DND-41 (cell line): ENCODE data around the gene SAMD4B.
"Not testable (repeated sequence)": the region's sequence is repeated elsewhere in the genome, so short reads cannot be mapped to it uniquely, and the experiment has no call there.

ENCODE experiments used
- ATAC-seq: fragments of 200-7000 bp; cut with Tn5 transposase; 3 replicates; pipeline ENCODE4 v1.9.1; 2021; ENCODE audit warnings: low read depth; ENCODE audit not compliant: insufficient read depth
- DNase-seq: peaks from one replicate; pipeline ENCODE4 v3.0.0-alpha.2; 2020
- H2AFZ ChIP-seq: 2 replicates; pipeline ENCODE4 v1.6.0; 2012; ENCODE audit warnings: low read depth, low read length
- H3K27ac ChIP-seq: 2 replicates; pipeline ENCODE4 v1.5.1; 2012; ENCODE audit warnings: low read length, inconsistent platforms
- H3K27me3 ChIP-seq: fragments of 200-600 bp; sonication (generic); 2 replicates; pipeline ENCODE4 v1.6.0; 2012; ENCODE audit warnings: low read length, mild to moderate bottlenecking, inconsistent platforms; ENCODE audit not compliant: insufficient read depth, poor library complexity
- H3K36me3 ChIP-seq: 2 replicates; pipeline ENCODE4 v1.5.1; 2012; ENCODE audit warnings: low read length, inconsistent platforms; ENCODE audit not compliant: insufficient read depth
- H3K4me1 ChIP-seq: 2 replicates; pipeline ENCODE4 v1.5.1; 2012; ENCODE audit warnings: mild to moderate bottlenecking, low read length; ENCODE audit not compliant: insufficient read depth
- H3K4me2 ChIP-seq: 2 replicates; pipeline ENCODE4 v1.6.0; 2012; ENCODE audit warnings: mild to moderate bottlenecking, moderate library complexity, low read length, inconsistent platforms; ENCODE audit not compliant: insufficient read depth
- H3K4me3 ChIP-seq, 2 experiments: fragments of 200-600 bp in 1 of 2; shearing (Covaris generic) in 1 of 2; 2 replicates each; pipeline ENCODE4 v1.5.1; 2012 to 2016; ENCODE audit warnings: inconsistent platforms in 2 of 2, low read length in 2 of 2, mild to moderate bottlenecking in 2 of 2, low read depth in 1 of 2, moderate library complexity in 1 of 2
- H3K79me2 ChIP-seq: 2 replicates; pipeline ENCODE4 v1.6.0; 2012; ENCODE audit warnings: low read length, inconsistent platforms; ENCODE audit not compliant: insufficient read depth
- H3K9ac ChIP-seq: 2 replicates; pipeline ENCODE4 v1.6.0; 2012; ENCODE audit warnings: low read depth, mild to moderate bottlenecking, inconsistent platforms, low read length, moderate library complexity
- H3K9me3 ChIP-seq: 2 replicates; pipeline ENCODE4 v1.5.1; 2012; ENCODE audit warnings: low read length, moderate library complexity, mild to moderate bottlenecking, inconsistent platforms; ENCODE audit not compliant: insufficient read depth, severe bottlenecking
- H4K20me1 ChIP-seq: 2 replicates; pipeline ENCODE4 v1.6.0; 2012; ENCODE audit warnings: low read length; ENCODE audit not compliant: insufficient read depth
- CTCF ChIP-seq: IDR thresholded peaks from 2 replicates; pipeline ENCODE4 v1.5.1; 2012; ENCODE audit warnings: borderline replicate concordance, low read length, moderate library complexity, mild to moderate bottlenecking; ENCODE audit not compliant: poor library complexity, severe bottlenecking; ENCODE audit errors: extremely low read depth
- EZH2 ChIP-seq: IDR thresholded peaks from 3 replicates; pipeline ENCODE4 v1.6.1; 2012; ENCODE audit warnings: borderline replicate concordance, low read depth, mild to moderate bottlenecking, moderate library complexity, low read length, inconsistent platforms; ENCODE audit not compliant: severe bottlenecking

The SAMD4B gene

GRCh38 chr19:39308531-39309304 is 33.5 kb upstream of the SAMD4B start:
- Histone ChIP-seq H3K36me3 (peaks cover 42% of the 10 kb centered on the region), H4K20me1 (peaks cover 13% of the 10 kb centered on the region), H3K4me2 (no peak overlapping the region), H3K9ac (no peak overlapping the region), H3K79me2 (0 out of 2 replicates have a peak, but pooled peaks cover 2% of the 10 kb centered on the region), H2AFZ (no peak overlapping the region), H3K4me3 (no peak overlapping the region), H3K4me1 (no peaks in the 10 kb centered on the region), H3K27ac (no peak overlapping the region), H3K27me3 (no peaks in the 10 kb centered on the region), H3K9me3 (no peaks in the 10 kb centered on the region)
- ATAC-seq = 0 out of 3 replicates have a peak, but pooled peaks have one; percentile 27
- TF ChIP-seq EZH2 (no peak), CTCF (no peak)
- DNase-seq = no peak

GRCh38 chr19:39309305-39309670 is 32.9 kb upstream of the SAMD4B start:
- not testable (repeated sequence) for H3K79me2 ChIP-seq, H3K27me3 ChIP-seq, H3K4me2 ChIP-seq, H3K27ac ChIP-seq, H3K4me3 ChIP-seq, DNase-seq, H3K9me3 ChIP-seq, H2AFZ ChIP-seq, ATAC-seq, H3K4me1 ChIP-seq, H3K9ac ChIP-seq
- Histone ChIP-seq H4K20me1 (peaks cover 13% of the 10 kb centered on the region), H3K36me3 (peaks cover 48% of the 10 kb centered on the region)

GRCh38 chr19:39310558-39311311 is 31.5 kb upstream of the SAMD4B start:
- H3K79me2 ChIP-seq = 0 out of 2 replicates have a peak, but pooled peaks cover 2% of the 10 kb centered on the region
- H3K9me3 ChIP-seq = no peaks in the 10 kb centered on the region
- no peak for ATAC-seq
- no peak overlapping the region for H3K27ac ChIP-seq
- peaks cover 13% of the 10 kb centered on the region for H4K20me1 ChIP-seq
- TF ChIP-seq EZH2 (no peak), CTCF (no peak)
- no peak overlapping the region for H3K4me2 ChIP-seq
- H2AFZ ChIP-seq = no peak overlapping the region
- no peaks in the 10 kb centered on the region for H3K27me3 ChIP-seq
- DNase-seq = no peak
- H3K36me3 ChIP-seq = peaks cover 60% of the 10 kb centered on the region
- no peak overlapping the region for H3K4me3 ChIP-seq
- H3K9ac ChIP-seq = no peak overlapping the region
- H3K4me1 ChIP-seq = no peaks in the 10 kb centered on the region

GRCh38 chr19:39314016-39314728 is 28.0 kb upstream of the SAMD4B start:
- Histone ChIP-seq H3K9me3 (no peaks in the 10 kb centered on the region), H3K9ac (no peak overlapping the region), H2AFZ (no peak overlapping the region), H3K4me1 (peaks cover 6% of the 10 kb centered on the region), H3K36me3 (peaks cover 61% of the 10 kb centered on the region), H3K27me3 (no peaks in the 10 kb centered on the region), H4K20me1 (peaks cover 11% of the 10 kb centered on the region), H3K79me2 (peaks cover 2% of the 10 kb centered on the region; the same call in 1 of the 2 replicates), H3K4me2 (no peak overlapping the region), H3K4me3 (no peak overlapping the region), H3K27ac (no peak overlapping the region)
- DNase-seq (no peak), ATAC-seq (no peak)
- no peak for TF ChIP-seq EZH2
